ENCODE measurements around the gene WDR72. TPM values are rescaled to one million over a fixed set of nuclear protein-coding genes. Genes with fewer than 3 reads are reported as not detected.

WDR72 gene
- total and polyA plus RNA-seq, 2 of the 4 experiments (the other 2 are of a cell fraction) = not detected

GRCh38 chr15:53549697-53550305 is 209.7 kb downstream of the WDR72 start:
- POLR2A ChIA-PET (ENCODE audit: unreplicated experiment) = no interaction called here
- intact Hi-C loops (cut with micrococcal nuclease) = no loop called here
- Histone ChIP-seq H3K4ac (ENCODE audit: low read depth, low read length) (no peak overlapping the region), H3K18ac (ENCODE audit: low read depth, low read length) (no peak overlapping the region), H3K56ac (ENCODE audit: extremely low read depth, insufficient read depth, low read length) (no peak overlapping the region), H2AK5ac (ENCODE audit: low read depth, low read length) (no peak overlapping the region), H3K9me3 (ENCODE audit: control insufficient read depth, insufficient read depth, low read length) (peaks cover 2% of the 10 kb centered on the region), H3K23ac (ENCODE audit: low read depth, low read length) (no peak overlapping the region), H4K20me1 (ENCODE audit: insufficient read depth, low read length) (no peaks in the 10 kb centered on the region), H3K4me1 (ENCODE audit: control insufficient read depth, insufficient read depth, low read length) (no peaks in the 10 kb centered on the region), H3K14ac (replicated peaks; ENCODE audit: low read depth, low read length) (no peak overlapping the region), H4K5ac (ENCODE audit: low read depth, low read length) (no peak overlapping the region), H2BK15ac (ENCODE audit: low read depth, low read length) (no peak overlapping the region), H2BK20ac (ENCODE audit: low read depth, low read length) (no peak overlapping the region), H3K9me1 (ENCODE audit: insufficient read depth, low read length) (no peaks in the 10 kb centered on the region), H2AFZ (replicated peaks; ENCODE audit: low read length, poor library complexity) (no peak overlapping the region), H3K9ac (ENCODE audit: low read depth, low read length) (no peak overlapping the region), H4K8ac (ENCODE audit: low read depth in 2 of 2, low read length in 2 of 2) (no peak overlapping the region), H3K4me2 (ENCODE audit: low read depth, low read length) (no peak overlapping the region), H3K27me3 (ENCODE audit: control insufficient read depth, insufficient read depth, low read length) (no peaks in the 10 kb centered on the region), H3K79me1 (ENCODE audit: low read depth in 1 of 2, low read length in 2 of 2) (no peaks in the 10 kb centered on the region), H2BK120ac (ENCODE audit: low read depth, low read length) (no peak overlapping the region), H3K27ac (ENCODE audit: insufficient read depth, low read length) (no peak overlapping the region), H3K4me3 (ENCODE audit: insufficient read depth, low read depth, low read length) (no peak overlapping the region), H3K36me3 (ENCODE audit: control insufficient read depth, insufficient read depth, low read length) (no peaks in the 10 kb centered on the region), H2BK5ac (ENCODE audit: low read depth, low read length, poor library complexity, severe bottlenecking) (no peak overlapping the region), H4K91ac (ENCODE audit: insufficient read depth, low read depth, low read length) (no peak overlapping the region), H2AK9ac (replicated peaks; ENCODE audit: low read depth, low read length, poor library complexity) (no peak overlapping the region)
- dilution Hi-C loops (cut with HindIII; ENCODE audit: low sequenced_read_pairs, unreplicated experiment) = no loop called here
- no peak for TF ChIP-seq MXI1 (IDR thresholded peaks at IDR 0.05; ENCODE audit: borderline replicate concordance, low read depth, low read length)
- TF ChIP-seq RFX5 (IDR thresholded peaks at IDR 0.05; ENCODE audit: low read depth, low read length) = no peak
- no peak for TF ChIP-seq MAFK (IDR thresholded peaks at IDR 0.05; ENCODE audit: low read depth, low read length)
- TF ChIP-seq RAD21 (IDR thresholded peaks at IDR 0.05; ENCODE audit: low read length) = no peak
- TF ChIP-seq ELK1 (IDR thresholded peaks at IDR 0.05; ENCODE audit: borderline replicate concordance, low read depth, low read length) = no peak
- no peak for TF ChIP-seq MAZ (IDR thresholded peaks at IDR 0.05; ENCODE audit: borderline replicate concordance, low read depth, low read length)
- no peak for TF ChIP-seq RCOR1 (IDR thresholded peaks at IDR 0.05; ENCODE audit: insufficient replicate concordance, low read length)
- no peak for TF ChIP-seq CEBPB (IDR thresholded peaks at IDR 0.05; ENCODE audit: low read depth, low read length)
- no peak for TF ChIP-seq SMC3 (IDR thresholded peaks at IDR 0.05; ENCODE audit: low read depth, low read length)
- no peak for TF ChIP-seq CHD1 (IDR thresholded peaks at IDR 0.05; ENCODE audit: low read depth, low read length)
- TF ChIP-seq FOS (IDR thresholded peaks at IDR 0.05; ENCODE audit: low read depth, low read length) = no peak
- TF ChIP-seq NFE2L2 (IDR thresholded peaks at IDR 0.05; ENCODE audit: low read depth, low read length) = no peak
- no peak for TF ChIP-seq POLR2A (IDR thresholded peaks at IDR 0.05; ENCODE audit: low read depth, low read length)
- no peak for TF ChIP-seq BHLHE40 (IDR thresholded peaks at IDR 0.05; ENCODE audit: low read depth, low read length)
- TF ChIP-seq, protein P1, sequence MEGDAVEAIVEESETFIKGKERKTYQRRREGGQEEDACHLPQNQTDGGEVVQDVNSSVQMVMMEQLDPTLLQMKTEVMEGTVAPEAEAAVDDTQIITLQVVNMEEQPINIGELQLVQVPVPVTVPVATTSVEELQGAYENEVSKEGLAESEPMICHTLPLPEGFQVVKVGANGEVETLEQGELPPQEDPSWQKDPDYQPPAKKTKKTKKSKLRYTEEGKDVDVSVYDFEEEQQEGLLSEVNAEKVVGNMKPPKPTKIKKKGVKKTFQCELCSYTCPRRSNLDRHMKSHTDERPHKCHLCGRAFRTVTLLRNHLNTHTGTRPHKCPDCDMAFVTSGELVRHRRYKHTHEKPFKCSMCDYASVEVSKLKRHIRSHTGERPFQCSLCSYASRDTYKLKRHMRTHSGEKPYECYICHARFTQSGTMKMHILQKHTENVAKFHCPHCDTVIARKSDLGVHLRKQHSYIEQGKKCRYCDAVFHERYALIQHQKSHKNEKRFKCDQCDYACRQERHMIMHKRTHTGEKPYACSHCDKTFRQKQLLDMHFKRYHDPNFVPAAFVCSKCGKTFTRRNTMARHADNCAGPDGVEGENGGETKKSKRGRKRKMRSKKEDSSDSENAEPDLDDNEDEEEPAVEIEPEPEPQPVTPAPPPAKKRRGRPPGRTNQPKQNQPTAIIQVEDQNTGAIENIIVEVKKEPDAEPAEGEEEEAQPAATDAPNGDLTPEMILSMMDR (conservative IDR thresholded peaks at IDR 0.05; ENCODE audit: low read depth, low read length) = no peak
- no peak for TF ChIP-seq USF2 (IDR thresholded peaks at IDR 0.05; ENCODE audit: low read depth, low read length)
- no peak for ATAC-seq (ENCODE audit: low read depth)
- in situ Hi-C loops (cut with MboI; ENCODE audit: low sequenced_read_pairs) = no loop called here
- DNase-seq = no peak
- CTCF ChIA-PET = no interaction called here
- WGBS, 2 experiments (ENCODE audit: extremely low coverage in 2 of 2, insufficient read length in 1 of 2) = no CpG with 5 or more reads among the region's 3 CpGs
- BruUV-seq (replicated peaks) = no TSS peak

Measured in IMR-90 (cell line).